GM12872 (cell line): ENCODE data around the gene RGS9BP.

Source experiments
- TF ChIP-seq, protein P1 (sequence below): IDR thresholded peaks from 3 replicates; pipeline ENCODE4 v1.5.1; 2011; ENCODE audit warnings: low read depth, mild to moderate bottlenecking, low read length, moderate library complexity; ENCODE audit not compliant: insufficient read depth

The RGS9BP gene

DNA sequence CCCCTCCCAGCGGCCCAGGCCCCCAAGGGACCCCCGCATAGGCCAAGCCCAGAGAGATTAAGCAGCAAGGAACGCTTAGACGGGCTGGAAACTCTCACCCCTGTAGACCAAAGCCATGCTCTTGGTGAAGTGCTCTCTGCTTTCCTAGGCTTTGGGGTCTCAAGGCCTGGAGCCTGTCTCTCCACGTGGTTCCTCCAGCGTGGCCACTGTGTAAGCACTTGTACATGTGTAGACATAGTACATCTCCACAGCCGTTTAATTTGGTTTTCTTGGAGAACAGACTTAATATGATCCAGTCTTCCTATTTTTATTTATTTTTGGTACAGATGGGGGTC, 17.0 kb downstream of the RGS9BP start:
- TF ChIP-seq, protein P1, sequence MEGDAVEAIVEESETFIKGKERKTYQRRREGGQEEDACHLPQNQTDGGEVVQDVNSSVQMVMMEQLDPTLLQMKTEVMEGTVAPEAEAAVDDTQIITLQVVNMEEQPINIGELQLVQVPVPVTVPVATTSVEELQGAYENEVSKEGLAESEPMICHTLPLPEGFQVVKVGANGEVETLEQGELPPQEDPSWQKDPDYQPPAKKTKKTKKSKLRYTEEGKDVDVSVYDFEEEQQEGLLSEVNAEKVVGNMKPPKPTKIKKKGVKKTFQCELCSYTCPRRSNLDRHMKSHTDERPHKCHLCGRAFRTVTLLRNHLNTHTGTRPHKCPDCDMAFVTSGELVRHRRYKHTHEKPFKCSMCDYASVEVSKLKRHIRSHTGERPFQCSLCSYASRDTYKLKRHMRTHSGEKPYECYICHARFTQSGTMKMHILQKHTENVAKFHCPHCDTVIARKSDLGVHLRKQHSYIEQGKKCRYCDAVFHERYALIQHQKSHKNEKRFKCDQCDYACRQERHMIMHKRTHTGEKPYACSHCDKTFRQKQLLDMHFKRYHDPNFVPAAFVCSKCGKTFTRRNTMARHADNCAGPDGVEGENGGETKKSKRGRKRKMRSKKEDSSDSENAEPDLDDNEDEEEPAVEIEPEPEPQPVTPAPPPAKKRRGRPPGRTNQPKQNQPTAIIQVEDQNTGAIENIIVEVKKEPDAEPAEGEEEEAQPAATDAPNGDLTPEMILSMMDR = no peak

DNA sequence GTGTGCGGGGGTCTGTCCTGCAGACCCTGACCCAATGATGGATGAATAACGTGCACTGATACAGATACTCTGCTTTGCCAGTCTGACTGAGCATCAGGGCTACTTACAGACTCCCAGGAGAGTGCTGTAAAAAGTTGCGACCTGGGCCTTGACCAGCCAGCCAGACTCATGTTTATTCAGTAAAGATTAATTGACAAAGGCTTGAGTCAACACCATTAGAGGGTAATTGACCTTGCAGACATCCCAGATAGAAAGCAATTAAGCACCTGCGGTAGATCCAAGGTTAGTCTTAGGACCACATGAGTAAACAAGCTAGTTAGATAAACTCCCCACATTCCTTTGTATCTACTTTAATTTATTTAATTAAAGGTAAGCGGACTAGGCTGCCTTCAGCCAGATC, 26.4 kb downstream of the RGS9BP start:
- TF ChIP-seq, protein P1 = no peak

DNA sequence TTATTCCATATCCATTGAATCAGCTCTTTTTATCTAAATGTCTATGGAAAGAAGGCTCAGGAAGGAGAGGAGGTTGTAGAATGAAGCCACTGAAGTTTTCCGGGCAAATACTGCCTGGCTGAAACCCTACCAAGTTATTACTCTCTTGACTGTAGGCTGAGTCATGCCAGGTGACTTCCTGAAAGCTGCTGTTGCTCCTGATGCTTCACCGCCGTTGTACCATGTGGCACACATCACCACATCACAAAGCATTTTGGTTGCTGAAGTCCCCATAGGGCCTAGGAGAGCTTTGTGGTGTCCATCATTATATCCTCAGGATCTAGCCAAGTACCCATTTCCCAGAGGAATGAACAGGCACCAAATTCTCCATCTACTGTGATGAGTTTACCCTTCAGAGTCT, 32.8 kb downstream of the RGS9BP start:
- TF ChIP-seq, protein P1 = no peak

DNA sequence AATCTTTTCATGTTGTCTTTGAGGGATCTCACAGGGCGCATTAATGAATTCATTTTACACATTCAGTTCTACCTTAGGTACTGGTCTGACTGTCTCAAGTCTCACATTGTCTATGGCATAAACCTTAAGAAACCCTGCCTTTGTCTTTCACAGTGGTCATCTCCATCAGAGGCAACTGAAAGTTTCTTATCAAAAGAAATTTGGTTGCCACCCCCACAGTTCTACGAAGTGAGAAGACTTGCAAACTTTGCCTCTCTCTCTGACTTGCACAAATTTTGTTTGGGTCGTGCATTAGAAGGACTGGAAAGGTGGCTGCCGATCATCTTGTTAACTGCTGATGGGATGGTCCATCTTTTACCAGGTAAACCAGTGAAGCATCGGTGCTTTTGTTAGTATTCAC, 33.4 kb downstream of the RGS9BP start:
- TF ChIP-seq, protein P1 = no peak

DNA sequence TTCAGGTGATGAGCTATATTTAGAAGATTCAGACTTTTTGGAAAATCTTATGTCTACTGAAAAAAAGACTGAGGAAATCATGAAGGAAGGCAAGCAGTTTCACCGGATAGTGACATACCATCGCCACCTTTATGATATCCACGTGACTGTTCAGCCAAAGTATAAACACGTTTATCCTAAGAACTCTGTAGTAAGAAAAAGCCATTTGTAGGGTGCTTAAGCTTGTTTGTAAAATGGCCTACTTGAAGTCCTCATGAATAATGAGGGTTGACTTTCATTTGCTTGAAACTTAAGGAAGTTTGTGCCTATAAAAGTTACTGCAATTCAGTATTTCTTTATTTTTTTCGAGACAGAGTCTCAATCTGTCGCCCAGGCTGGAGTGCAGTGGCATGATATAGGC, 36.1 kb downstream of the RGS9BP start:
- TF ChIP-seq, protein P1 = no peak

DNA sequence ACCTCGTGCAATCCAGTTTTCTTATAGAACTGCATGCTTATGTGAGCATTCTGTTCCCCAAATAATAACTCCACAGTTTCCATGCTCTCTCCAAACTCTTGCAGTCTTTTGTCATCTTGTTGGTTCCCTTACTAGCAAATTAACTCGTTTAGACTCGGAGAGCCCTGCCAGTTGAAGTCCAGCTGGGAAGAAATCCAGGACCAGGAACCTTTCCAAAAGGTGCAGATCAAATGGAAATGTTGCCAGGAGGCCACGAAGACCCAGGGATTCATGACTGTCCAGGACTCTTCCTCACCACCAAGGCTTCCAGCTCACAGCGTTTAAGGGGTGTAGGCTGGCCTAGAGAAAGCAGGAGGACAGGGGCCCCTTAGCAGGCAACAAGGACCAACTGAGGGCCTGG, 41.8 kb downstream of the RGS9BP start:
- TF ChIP-seq, protein P1 = no peak

DNA sequence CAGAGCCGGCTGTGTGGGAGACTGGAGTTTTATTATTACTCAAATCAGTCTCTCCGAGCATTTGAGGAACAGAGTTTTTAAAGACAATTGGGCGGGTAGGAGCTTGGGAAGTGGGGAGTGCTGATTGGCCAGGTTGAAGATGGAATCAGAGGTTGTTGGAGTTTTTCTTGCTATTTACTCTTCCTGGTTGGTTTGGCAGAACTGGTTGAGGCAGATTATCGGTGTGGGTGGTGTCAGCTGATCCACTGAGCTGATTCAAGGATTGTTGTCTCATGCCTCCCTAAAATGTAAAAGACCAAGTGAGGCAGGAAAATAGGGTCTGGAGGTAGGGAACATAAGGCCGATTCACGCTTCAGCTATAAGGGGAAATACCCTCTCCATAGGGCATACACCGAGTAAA, 42.6 kb downstream of the RGS9BP start:
- TF ChIP-seq, protein P1 = no peak

DNA sequence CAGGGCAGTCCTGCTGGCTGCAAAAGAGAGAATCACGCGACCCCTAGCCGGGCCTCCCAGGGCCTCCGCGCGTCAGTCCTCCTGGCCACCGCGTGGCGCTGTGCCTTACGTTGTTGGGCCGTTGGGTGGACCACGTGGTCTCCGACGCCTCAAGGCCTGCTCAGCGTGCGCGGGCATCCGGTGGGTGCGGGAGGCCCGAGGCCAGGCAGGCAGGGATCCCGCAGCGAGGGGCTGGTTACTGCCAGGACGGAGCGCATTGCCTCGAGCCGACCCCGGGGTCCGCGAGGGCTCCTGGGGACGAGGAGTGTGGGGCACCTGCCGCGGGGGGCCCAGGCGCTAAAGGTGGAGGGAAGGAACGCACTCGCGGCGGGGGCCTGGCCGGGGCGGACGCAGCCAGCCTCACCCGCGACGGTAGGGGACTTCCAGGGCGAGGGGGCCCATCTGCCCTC, 44.0 kb downstream of the RGS9BP start, which contains the start of gene TDRD12:
TDRD12 (plus strand) TSS at position 157 of the 449 bp plus-strand sequence. CDS start 306 bp downstream, outside the sequence.
- TF ChIP-seq, protein P1 = no peak
